Stimulated activated CD8-positive, alpha-beta memory T cell treated with anti-CD3 and anti-CD28 coated beads, Interleukin-7, amount 100 ng/mL, for 1 hour (primary cell): ENCODE measurements around the gene LDLRAD4.

Experiments used
- DNase-seq, 2 donors: peaks; one replicate each; pipeline ENCODE4 v3.0.0-alpha.2; 2020; ENCODE audit warnings: low read depth in 2 of 2

The LDLRAD4 gene

DNA sequence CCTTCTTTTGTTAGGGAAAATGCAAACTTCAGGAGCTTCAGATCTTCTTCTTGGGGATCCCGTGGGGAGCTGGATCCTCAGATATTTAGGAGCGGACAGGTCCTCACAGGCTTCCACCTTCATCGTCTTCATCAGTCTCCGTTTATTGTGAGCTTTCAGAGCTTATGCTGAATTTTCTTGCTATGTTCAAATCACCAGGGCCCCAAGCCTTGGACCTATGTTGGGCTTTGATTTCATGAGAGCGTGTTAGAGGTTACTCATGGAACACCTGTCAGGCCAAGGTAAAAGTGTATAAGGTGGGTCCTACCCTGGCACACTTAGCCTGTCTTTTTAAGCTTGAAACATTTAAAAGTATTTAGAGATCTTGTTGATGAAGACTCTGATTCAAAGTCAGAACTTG is 294.9 kb downstream of the LDLRAD4 start:
- no peak for DNase-seq

DNA sequence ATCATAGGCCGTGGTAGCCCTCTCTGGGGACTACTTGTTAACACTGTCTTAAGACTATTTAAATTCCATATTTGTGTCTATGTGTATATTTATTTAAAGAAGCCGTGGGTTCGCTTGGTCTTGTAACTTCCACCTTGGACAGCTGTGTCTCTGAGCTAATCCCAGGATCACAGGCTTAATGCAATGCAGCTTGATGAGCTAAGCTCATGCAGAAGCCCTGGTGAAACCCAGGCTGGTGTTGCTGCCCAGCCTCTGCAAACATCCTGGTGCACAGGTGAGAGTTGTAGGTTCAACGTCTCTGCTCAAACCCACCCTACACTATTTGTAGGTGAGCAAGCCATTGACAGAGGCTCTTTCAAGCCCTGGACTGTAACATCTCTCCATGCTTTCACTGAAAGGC is 296.0 kb downstream of the LDLRAD4 start:
- DNase-seq, result no peak

GRCh38 chr18:13516855-13517254 is 298.3 kb downstream of the LDLRAD4 start:
- no peak for DNase-seq

DNA sequence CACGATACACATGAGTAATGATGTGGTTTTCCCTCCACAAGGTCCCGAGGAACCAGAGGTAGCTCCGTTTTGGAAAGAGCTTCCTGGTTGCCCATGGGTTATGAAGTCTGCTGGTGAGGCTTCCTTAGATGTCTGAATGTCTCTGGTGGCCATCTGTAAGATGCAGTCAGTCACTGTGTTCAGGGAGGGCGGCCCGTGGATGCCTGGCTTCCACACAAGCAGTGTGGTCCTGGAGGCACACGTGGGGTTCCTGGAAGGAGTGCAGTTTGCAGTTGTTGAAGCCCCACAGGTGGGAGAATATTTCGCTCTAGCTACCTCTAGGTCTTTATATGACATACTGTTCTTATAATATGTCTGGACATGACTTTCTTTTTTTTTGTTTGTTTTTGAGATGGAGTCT is 298.8 kb downstream of the LDLRAD4 start:
- DNase-seq, result no peak

- DNase-seq, result no peak
Observed at GRCh38 chr18:13518382-13518781, 299.8 kb downstream of the LDLRAD4 start.

- DNase-seq, result no peak
Observed at GRCh38 chr18:13520306-13520705, 301.7 kb downstream of the LDLRAD4 start.

- no peak for DNase-seq
Observed at GRCh38 chr18:13520741-13521140, 302.2 kb downstream of the LDLRAD4 start.

GRCh38 chr18:13521418-13521817 is 302.9 kb downstream of the LDLRAD4 start:
- no peak for DNase-seq

- no peak for DNase-seq
Observed at GRCh38 chr18:13522256-13522655, 303.7 kb downstream of the LDLRAD4 start.

- DNase-seq, result no peak
Observed at GRCh38 chr18:13522861-13523660, 304.5 kb downstream of the LDLRAD4 start.

DNA sequence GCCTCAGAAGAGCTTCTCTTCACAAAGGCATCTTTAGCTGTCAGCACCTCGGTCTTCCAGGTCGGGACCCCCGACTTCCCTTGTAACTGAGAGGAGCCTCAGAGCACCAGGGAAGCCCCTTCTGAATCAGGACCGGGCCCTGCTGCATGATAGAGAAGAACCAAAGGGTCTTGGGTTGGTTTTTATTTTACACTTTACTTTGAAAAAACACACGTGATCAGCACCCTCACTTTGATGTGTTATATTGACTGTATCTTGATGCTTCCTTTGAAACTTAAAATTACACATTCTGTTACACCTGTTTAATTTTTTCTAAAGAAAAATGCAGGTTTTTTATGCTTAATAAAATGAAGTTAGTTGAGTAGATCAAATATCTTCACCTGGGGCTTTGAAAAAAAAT is 305.5 kb downstream of the LDLRAD4 start:
- DNase-seq, result no peak

- no peak for DNase-seq
Observed at GRCh38 chr18:13524811-13525210, 306.3 kb downstream of the LDLRAD4 start.

DNA sequence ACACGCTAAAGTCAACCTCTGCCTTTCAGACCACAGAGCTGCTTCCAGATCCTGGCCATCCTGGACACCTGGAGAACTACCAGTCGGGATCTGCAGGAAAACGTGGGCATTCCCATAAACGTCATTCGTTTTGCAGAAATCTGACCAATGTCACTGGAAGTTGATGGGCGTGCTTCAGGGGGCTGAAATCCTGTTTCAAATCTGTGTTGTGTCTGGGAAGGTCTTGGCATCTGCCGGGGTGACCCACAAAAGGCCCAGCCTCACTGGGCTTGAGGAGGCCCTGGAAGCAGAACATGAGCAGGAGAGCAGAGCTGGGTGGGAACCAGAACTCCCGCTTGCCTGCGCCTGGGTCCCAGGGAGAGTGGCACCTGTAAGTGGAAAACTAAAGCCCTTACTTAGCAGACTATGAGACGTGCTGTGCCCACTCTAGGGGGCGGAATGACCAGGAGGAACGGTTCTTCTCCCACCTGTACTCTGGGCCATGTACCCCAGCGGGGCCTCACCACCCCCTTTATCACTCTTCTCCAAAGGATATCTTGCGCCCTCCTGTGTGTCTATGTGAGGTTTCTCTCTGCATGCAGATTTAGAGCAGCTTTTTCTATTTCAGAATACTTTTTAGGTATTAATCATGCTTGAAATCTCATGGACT is 306.9 kb downstream of the LDLRAD4 start:
- DNase-seq, result no peak

GRCh38 chr18:13526519-13526918 is 308.0 kb downstream of the LDLRAD4 start:
- DNase-seq, result no peak

DNA sequence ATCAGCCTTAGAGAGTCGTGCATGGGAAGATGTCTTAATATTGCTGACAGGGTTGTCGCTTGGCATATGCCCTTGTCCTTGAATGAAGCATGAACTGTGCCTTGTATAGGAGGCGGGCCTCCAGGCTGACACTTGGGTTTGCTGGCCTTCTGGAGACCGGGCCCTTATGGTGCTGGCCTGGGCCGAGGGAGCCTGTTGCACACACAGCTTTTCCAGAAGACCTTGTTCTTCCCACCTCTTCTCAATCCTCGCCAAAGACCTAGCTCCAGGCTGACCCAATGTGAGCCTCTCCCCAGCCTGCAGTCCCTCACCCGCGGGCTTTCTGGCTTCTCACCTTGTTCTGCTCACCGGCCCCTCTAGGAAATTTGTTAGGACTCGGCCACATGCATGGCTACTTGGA is 308.7 kb downstream of the LDLRAD4 start:
- no peak for DNase-seq

GRCh38 chr18:13527730-13528129 is 309.2 kb downstream of the LDLRAD4 start:
- no peak for DNase-seq

DNA sequence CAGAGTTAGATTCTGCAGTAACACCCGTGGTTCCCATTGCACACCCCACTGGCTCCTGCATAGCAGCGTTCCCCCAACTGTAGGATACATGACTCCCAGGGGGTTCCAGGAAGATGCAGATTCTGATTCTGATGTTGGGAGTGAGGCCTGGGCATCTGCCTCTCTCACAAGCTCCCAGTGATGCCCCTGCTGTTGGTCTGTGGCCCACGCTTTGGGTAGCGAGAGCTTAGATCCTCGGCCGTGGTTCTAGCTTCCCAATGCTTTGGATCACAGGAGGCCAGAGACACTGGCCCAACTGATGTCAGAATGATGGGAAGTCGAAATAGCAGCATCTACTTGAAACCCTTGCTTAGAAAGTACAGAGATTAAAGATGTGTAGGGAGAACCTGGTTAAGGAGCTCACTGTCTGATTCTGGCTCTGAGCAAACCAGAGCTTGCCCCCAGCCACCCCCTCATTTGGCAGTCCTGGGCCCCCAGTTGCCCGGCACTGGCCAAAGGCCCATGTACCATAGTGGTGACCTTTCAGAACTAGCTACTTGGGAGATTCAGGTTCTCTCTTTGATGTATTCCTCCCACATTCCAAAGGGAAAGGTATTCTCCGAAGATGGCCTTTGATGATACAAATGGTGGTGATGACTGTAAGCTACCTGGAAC is 310.3 kb downstream of the LDLRAD4 start:
- DNase-seq, result no peak

GRCh38 chr18:13530033-13530878 is 311.7 kb downstream of the LDLRAD4 start:
- no peak for DNase-seq

- DNase-seq, result no peak
Observed at GRCh38 chr18:13530879-13531387, 312.4 kb downstream of the LDLRAD4 start.

DNA sequence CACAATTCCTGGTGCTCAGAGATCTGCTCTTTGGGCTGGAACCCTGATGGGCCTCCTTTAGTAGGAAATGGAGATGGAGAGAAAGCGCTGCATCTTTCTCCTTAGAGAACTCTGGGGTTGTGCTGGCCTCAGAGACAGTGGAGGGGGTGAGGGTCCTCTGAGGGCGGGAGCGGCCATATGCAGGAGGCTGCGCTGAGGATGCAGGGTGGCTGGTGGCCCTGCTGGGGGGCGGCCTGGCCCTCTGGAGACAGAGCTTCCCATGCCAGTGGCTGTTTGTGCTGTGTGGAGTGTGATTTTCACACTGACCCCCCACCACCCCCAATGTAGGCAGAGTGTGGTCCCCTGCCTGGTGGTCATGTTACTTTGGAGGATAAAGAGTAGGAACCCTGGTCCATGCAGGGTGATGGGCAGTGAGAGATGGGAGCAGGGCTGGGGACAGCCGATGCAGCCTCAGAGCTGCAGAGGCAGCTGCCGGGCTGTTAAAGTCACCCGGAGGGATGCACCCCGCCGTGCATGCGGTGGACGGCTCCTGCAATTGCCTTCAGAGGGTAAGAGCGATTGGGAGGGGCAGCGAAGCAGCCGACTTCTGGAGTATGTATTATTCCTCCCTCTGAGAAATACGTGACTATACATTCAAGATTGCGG is 313.2 kb downstream of the LDLRAD4 start:
- DNase-seq, result no peak

DNA sequence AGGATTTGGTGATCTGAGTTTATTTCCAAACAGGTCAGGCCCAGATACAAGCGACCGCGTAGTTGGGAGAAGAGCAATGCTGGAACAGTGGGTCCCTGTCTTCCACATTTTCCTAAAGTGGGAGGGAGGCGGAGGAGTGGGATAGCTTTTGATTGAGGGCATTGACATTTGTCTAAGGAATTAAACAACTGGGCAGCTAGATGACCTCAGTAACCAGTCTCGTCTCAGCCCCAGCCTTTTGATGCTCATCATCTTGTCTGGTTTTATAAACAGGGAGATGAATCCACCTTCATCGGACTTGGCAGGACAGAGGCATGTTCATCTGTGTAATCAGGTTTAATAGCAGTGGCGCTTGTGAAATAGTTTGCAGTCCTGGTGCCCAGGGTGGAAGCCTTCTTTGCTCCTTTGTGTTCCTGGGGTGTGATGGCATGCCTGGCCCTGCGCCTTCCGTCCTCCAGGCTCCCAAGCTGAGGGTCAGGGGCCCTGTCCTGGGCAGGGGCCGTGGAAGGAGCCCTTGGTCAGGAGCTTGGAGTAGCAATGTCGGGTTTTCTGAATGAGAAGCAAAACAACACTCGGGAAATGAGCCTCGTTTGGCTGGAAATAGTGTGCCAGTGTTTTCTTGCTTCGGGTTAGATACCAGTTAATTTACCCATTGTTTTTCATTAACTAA is 314.0 kb downstream of the LDLRAD4 start:
- DNase-seq, result no peak
